ENCODE measurements around the gene ELK3. TPM values are rescaled to one million over a fixed set of nuclear protein-coding genes. Genes with fewer than 3 reads are reported as not detected.
A peak's percentile ranks its signal among the peaks of the same experiment; 100 is the strongest.

ELK3 gene
- total and polyA plus RNA-seq, 9 of the 15 experiments (the other 6 are each of a cell fraction or from before 2014, with no cell fraction given), result 1.5 to 5.5 (median 2.9) TPM

GRCh38 chr12:96194971-96195844, 1.0 kb downstream of the ELK3 start (continued):
- TF ChIP-seq RNF219 (CRISPR knock-in tag; IDR thresholded peaks at IDR 0.05) (no peak), PBX2 (CRISPR knock-in tag; IDR thresholded peaks at IDR 0.05; ENCODE audit: low read depth) (no peak), PBX2 (tag; conservative IDR thresholded peaks at IDR 0.05; ENCODE audit: low read depth) (peak; percentile 54), HES1 (IDR thresholded peaks at IDR 0.05; ENCODE audit: low read depth) (no peak), GABPB2 (CRISPR knock-in tag; conservative IDR thresholded peaks at IDR 0.05) (no peak), ZNF696 (CRISPR knock-in tag; conservative IDR thresholded peaks at IDR 0.05) (no peak), SPI1 (IDR thresholded peaks at IDR 0.05; ENCODE audit: borderline replicate concordance, low read depth, low read length) (peak; percentile 74), ZNF12 (CRISPR knock-in tag; IDR thresholded peaks at IDR 0.05) (no peak), NR2C2 (CRISPR knock-in tag; IDR thresholded peaks at IDR 0.05) (no peak), NR2C2 (tag; IDR thresholded peaks at IDR 0.05) (peak; percentile 28; the same call in 1 of the 2 replicates), ASH1L (IDR thresholded peaks at IDR 0.05; ENCODE audit: borderline replicate concordance, low read depth, partially characterized antibody) (no peak), CHCHD3 (CRISPR knock-in tag; IDR thresholded peaks at IDR 0.05) (no peak), MAFG (tag; conservative IDR thresholded peaks at IDR 0.05) (no peak), ZC3H8 (IDR thresholded peaks at IDR 0.05) (no peak), ZNF668 (CRISPR knock-in tag; IDR thresholded peaks at IDR 0.05) (no peak), RBFOX2 (IDR thresholded peaks at IDR 0.05; ENCODE audit: low read depth, low read length) (peak; percentile 35; the same call in 1 of the 2 replicates), ZFP36 (IDR thresholded peaks at IDR 0.05; ENCODE audit: low read depth, low read length, partially characterized antibody) (no peak), ZC3H4 (CRISPR knock-in tag; IDR thresholded peaks at IDR 0.05; ENCODE audit: borderline replicate concordance) (no peak), ZBTB8A (IDR thresholded peaks at IDR 0.05; ENCODE audit: partially characterized antibody) (no peak), ZFP1 (CRISPR knock-in tag; IDR thresholded peaks at IDR 0.05) (no peak)
